ENCODE results near the gene FAM98C.
"Not testable (repeated sequence)": the region's sequence is repeated elsewhere in the genome, so short reads cannot be mapped to it uniquely, and the experiment has no call there.

The FAM98C gene

DNA sequence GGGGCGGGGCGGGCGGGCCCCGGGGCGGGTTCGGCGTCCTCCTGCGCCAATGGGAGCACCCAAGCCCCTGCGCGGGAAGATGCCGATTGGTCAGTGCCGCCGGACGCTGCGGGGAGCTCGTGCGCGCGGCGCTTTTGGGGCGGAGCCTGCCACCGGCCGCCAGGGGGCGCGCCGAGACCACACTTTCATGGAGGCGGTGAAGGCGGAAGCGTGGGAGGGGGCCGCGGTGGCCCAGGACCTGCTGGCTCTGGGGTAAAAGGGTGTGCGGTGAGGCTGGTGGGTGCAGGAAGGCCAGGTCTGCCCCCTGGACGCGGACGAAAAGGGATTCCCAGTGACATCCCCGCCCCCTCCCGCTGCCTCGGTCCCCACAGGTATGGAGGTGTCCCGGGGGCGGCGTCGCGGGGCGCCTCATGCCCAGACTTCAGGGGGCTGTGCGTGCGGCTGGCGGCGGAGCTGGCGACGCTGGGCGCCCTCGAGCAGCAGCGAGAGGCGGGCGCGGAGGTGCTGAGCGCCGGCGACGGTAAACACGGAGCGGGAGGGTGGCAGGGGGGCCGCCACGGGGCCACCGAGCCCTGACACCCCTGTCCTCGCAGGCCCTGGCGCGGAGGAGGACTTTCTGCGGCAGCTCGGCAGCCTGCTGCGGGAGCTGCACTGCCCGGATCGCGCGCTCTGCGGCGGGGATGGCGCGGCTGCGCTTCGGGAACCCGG is at the start of gene FAM98C:
Gene FAM98C (plus strand): TSS at position 127 of the 708 bp plus-strand sequence. CDS start 61 bp downstream, at position 188.
- peak; percentile 98 to 99 for DNase-seq

DNA sequence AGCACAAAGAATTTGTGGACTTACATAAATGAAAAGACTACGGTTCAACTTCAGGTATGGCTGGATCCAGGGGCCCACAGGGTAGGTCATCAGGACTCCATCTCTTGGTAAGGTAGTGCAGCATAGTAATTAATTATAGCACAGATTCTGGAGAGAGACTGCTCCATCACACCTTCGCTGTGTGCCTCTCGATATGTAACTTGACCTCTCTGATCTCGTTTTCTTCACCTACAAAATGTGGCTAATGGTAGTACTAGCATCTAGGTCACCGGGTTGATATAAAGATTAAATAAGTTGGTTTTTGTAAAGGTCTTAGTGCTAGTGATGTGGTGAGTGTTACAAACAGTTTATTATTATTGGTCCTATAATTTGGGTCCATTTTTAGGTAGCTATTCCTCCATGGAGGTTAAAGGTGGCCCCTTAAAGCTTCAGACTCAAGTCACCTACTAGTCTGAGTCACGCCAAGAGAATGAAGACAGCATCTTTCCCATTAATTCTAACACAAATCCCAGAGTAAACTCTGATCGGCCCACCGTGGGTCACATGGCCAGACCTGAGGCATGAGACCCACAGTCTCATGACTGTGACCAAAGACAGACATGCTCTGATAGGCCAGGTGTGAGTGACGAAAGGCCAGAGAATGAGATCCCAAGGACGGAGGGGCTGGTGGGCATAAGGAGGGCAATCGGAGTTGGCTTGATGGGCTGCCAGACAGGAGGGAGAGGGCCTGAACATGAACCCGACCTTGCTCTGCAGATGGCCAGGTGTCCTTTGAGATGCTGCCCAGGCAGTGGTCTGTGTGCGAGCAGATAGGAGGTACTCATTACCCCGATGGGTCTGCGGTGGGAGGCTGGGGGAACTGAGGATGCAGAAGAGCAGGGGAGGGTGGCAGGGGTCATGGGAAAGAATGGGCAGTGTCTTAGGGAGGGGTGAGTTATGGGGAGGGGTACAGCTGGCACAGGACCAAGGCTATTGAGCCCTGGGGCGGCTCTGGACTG is 46.9 kb upstream of the FAM98C start:
- DNase-seq, result no peak

DNA sequence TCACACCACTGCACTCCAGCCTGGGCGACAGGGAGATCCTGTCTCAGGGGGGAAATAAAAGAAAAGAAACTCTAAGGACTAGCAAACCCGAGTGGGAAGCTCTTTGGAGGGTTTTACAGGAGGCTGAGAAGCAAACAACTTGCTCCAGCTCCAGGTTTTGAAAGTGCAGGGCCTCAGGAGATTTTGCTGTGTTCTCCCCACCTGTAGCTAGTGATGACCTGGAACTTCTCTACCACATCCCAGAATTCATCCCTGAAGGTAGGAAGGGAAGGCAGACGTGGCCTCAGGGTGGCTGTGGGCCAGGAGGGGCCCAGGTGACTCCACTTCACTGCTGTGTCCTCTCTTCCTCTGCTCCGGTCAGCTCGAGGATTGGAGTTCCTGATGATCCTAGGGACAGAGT is 44.8 kb upstream of the FAM98C start:
- no peak for DNase-seq

DNA sequence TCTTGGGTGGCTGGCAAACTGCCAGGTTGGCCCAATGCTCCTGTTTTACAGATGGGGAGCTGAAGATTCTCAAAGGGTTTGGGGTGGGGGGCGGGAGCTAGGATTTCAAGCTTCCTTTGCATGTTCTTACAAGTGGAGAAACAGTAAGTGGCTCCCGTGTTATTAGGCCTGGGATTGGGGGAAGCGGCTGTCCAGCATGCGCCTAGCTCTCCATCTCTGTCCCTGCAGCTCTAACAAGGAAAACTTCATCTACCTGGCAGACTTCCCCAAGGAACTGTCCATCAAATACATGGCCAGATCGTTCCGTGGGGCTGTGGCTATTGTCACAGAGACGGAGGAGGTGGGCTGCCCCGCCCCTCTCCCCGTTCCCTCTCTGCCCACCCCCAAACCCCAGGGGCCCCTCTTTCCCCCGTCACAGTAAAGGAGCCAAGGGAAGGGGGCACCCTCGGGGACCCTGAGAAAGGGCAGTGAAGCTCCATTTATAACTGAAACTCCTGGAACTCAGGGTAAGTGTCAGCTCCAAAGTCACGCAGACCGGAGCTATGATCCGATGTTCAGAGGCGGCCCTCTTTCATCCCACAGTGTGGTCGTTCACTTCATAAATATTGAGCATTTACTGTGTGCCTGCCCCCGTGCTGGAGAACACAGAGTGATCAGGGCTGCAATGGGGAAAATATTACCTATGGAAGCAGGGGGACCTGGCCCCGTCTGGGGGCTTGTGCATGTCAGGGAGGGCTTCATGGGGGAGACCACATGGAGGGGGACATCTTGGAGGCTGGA is 43.5 kb upstream of the FAM98C start:
- DNase-seq, result no peak

DNA sequence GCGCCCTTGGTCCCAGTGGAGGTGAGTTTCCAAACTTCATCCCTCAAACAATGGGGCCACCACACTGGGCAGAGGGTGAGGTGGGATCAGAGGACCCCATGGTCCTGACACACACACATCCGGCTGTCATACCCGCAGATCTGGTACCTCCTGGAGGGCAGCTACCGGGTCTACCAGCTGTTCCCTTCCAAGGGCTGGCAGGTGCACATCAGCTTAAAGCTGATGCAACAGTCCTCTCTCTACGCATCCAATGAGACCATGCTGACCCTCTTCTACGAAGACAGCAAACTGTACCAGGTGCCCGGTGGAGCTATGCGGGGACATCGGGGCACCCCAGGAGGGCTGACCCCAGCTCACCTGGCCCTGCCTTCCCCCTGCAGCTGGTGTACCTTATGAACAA is 42.5 kb upstream of the FAM98C start:
- no peak for DNase-seq

DNA sequence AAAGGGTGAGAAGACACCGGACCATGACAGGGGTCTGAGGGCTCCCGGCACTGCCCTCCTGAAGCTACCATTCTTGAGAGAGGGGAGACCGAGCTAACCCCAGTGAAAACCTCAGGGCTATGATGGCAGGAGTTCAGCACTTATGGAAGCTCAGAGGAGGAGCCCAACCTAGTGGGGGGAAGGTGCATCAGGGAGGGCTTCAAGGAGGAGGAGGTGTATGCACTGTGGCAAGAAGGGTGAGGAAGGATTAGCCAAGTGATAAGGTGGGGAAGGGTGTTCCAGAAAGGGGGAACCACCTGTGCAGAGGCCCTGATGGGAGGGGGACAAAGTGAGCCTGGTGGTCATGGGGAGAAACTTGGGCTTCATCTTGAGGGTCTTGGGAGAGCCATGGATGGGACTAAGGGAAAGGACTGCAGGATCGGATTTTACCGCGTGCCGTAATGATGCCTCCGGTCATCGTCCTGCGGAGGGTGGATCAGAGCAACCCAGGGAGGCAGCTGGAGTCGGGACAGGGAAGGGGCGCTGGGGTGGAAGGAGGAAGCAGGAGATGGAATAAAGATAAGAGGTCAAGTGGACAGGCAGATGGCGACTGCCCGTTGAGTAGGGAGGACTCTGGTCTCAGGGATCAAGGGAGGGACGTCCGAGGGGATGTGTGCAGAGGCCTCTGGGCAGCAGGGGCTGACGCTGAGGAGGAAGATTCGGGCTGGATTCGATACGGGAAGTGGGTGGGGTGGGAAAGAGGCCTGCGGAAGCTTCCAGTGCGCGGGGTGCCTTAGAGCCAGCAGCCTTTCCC is 41.9 kb upstream of the FAM98C start:
- no peak for DNase-seq

DNA sequence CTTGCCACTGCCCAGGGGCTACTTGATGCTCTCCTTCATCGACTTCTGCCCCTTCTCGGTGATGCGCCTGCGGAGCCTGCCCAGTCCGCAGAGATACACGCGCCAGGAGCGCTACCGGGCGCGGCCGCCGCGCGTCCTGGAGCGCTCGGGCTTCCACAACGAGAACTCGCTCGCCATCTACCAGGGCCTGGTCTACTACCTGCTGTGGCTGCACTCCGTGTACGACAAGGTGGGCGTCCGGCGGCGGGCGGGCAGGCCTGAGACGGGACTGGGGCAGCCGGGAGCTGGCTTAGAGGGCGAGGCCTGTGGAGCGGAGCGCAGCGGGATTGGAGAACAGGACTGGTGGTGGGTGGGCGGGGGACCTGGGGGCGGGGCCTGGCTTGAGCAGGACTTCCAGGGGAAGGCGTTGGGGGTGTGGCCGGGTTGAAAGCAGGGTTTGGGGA is 41.2 kb upstream of the FAM98C start:
- peak; percentile 58 to 68 for DNase-seq

DNA sequence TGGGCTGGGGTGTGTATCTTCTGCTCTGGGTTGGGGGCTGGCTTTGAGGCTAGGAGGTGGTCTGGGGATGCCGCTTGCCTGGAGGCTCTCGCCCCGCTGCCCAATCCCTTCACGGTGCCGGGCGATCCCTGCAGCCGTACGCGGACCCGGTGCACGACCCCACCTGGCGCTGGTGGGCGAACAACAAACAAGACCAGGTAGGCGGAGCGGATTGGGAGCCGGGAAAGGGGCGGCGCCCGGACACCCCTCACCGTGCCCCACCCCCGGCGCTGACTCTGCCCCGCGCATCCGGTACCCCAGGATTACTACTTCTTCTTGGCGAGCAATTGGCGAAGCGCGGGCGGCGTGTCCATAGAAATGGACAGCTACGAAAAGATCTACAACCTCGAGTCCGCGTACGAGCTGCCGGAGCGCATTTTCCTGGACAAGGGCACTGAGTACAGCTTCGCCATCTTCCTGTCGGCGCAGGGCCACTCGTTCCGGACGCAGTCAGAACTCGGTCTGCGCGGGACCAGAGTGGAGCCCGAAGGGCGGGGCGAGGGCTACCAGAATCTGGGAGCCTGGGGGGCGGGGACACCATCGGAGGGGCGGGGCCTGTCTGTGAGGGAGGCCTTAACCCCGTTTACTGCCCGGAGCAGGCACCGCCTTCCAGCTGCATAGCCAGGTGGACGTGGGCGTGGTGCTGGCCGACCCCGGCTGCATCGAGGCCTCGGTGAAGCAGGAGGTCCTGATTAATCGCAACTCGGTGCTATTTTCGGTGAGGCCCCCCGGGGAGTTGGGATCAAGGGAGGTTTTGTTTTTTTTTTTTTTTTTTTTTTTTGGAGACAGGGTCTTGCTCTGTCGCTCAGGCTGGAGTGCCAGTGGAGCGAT is 40.6 kb upstream of the FAM98C start:
- DNase-seq, result peak; percentile 72 to 80

DNA sequence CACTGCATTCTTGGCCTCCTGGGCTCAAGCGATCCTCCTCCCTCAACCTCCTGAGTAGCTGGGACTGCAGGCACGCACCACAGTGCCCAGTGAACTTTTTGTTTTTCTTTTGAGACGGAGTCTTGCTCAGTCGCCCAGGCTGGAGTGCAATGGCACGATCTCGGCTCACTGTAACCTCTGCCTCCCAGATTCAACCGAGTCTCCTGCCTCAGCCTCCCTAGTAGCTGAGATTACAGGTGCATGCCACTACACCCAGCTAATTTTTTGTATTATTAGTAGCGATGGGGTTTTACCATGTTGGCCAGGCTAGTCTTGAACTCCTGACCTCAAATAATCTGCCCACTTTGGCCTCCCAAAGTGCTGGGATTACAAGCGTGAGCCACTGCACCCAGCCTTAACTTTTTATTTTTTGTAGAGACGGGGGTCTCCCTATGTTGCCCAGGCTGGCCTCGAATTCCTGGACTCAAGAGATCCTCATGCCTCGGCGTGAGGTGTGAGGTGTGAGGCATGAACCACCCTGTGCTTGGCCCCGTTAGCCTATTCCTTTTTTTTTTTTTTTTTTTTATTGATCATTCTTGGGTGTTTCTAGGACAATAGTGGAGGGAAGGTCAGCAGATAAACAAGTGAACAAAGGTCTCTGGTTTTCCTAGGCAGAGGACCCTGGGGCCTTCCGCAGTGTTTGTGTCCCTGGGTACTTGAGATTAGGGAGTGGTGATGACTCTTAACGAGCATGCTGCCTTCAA is 39.8 kb upstream of the FAM98C start:
- not testable (repeated sequence) for DNase-seq

DNA sequence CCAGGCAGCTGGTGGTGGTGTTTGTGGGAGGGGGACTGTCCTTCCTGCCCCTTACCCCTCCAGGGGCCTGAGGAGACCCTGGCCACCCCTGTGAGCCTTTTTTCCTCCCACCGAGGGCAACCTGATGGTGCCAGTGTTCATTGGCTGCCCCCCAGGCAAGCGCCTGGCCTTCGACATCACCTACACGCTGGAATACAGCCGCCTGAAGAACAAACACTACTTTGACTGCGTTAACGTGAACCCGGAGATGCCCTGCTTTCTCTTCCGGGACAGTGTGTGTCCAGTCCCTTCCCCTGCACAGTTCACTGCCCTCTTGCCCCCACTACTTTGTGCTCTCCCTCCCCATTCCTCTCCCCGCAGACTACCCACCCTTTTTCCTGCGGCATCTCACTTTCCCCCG is 35.9 kb upstream of the FAM98C start:
- no peak for DNase-seq

DNA sequence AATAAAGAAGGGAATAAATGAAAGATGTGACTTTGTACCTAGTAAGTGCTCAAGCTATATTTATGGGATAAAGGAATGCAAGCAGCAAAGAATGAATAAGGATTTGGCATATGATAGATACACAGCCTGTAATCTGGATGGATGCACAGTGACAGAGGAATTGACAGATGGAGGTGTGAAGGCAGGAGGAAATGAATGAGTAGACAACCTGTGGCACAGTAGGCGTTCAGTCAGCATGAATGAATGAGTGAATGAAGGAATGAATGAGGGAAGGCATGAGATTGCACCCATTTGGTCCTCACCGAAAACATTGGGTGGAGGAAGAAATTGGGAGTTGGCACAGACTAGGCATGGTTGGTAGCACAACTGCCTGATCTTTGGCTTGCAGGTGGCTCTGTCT is 33.3 kb upstream of the FAM98C start:
- no peak for DNase-seq

DNA sequence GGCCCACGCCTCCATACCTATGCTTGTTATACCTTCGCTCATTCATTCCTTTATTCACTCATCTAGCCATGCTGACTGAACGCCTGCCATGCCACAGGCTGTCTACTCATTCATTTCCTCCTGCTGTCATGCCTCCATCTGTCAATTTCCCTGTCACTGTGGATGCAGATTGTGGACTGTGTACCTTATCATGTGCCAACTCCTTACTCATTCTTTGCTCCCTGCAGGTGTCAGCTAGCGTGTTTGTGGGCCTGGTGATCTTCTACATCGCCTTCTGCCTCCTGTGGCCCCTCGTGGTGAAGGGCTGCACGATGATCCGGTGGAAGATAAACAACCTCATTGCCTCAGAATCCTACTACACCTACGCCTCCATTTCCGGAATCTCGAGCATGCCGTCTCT is 32.6 kb upstream of the FAM98C start:
- DNase-seq, result no peak

DNA sequence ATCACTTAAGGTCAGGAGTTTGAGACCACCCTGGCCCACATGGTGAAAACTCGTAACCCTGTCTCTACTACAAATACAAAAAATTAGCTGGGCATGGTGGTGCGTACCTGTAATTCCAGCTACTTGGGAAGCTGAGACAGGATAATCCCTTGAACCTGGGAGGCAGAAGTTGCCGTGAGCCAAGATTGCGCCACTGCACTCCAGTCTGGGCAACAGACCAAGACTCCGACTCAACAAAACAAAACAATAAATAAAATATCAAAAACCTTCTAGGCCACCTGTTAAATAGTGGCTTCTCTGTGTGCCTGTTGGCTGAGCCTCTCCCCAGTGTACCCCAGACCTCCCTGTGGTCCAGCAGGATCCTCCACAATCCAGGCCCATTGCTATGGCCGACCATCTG is 31.8 kb upstream of the FAM98C start:
- no peak for DNase-seq

DNA sequence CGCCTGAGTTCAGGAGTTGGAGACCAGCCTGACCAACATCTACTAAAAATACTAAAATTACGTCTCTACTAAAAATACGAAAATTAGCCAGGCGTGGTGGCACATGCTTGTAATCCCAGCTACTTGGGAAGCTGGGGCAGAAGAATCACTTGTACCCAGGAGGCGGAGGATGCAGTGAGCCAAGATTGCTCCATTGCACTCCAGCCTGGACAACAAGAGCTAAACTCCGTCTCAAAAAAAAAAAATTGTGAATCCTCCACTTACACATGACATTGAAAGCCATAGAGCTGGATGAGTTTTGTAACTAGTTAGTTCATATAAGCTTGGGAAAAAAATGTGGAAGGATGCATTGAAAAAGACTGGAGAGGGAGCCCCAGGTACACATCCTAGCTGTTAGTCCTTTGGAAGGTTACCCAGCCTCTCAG is 29.0 kb upstream of the FAM98C start:
- no peak for DNase-seq

DNA sequence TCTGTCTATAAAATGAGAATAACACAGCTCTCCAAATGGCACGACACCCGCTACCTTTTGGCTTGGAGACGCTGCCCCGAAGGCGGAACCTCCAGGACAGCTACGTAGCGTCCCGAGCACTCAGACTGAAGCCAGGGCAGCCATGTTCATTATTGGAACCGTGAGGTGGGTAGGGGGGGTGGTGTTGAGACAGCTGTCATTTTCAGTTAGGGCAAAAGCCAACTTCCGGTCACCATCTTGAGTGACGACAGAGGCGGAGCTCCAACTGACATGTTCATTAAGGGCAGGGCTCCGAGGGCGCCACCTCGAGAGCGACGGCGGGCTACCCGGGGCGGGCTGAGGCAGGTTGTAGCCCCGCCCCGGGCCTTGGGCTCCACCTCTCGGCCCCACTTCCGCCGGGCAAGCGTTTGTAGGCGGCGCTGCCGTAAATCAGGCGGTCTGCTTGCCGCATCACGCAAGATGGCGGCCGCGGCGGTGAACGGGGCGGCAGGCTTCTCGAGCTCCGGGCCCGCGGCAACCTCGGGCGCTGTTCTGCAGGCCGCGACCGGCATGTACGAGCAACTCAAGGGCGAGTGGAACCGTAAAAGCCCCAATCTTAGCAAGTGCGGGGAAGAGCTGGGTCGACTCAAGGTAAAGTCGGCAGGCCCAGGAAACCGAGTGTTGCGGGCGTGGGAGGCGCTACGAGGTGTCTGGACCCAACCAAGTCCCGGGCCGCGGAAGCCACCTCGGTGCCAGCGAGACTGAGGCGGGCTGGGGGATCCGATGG is 28.4 kb upstream of the FAM98C start, which contains the start of gene PSMD8:
Gene PSMD8 (plus strand): TSS at position 240 of the 766 bp plus-strand sequence. CDS start 31 bp downstream, at position 271.
- peak; percentile 100 for DNase-seq

DNA sequence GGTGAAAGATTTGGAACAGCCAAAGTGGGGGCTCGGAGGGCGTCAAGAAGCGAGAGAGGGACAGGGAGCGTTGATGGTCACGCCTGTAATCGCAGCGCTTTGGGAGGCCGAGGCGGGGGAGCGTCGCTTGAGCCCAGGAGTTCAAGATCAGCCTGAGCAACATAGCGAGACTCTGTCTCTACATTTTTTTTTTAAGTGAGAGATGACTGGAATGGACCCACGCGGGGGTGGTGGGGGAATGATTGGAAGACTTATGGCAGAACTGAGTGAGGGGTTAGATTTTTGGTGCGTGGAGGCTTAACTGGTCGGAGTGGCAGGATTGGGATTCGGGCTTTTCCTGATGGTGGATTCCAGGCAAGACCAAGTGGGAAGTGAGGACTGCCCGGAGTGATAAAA is 27.8 kb upstream of the FAM98C start:
- no peak for DNase-seq

DNA sequence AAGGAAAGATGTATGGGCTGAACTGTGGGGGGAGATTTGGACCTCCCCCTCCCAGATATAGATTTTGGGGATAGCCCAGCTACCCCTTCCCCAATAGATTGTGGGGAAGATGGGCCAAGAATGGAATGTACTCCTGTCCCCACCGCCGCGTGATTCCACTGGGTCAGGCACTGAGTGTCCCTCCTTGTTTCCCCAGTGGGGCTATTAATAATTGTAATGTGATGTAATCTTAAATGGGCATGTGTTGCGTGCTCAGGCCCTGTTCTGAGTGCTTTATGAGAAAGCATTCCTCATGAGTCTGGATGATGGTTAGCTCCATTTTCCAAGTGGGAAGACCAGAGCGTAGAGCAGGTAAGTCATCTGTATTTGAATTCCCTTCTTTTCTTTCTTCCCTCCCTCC is 27.1 kb upstream of the FAM98C start:
- no peak for DNase-seq

DNA sequence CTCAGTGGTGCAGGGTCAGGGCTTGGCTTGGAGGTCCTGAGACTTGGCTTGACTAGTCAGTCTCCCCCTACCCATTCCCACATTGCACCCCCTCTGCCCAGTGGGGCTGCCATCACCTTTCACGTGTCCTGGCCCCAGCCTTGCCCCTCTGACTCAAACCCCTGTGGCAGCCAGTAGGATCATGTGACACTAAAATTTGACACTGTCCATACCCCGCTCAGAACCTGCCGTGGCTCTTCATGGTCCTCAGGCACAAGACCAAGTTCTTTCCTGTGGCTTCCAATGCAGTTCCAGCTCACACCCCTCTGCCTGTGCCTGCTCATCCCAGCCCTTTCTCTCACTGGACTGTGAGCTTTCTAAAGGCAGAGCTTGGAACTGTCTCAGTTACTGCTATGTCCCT is 26.3 kb upstream of the FAM98C start:
- no peak for DNase-seq

DNA sequence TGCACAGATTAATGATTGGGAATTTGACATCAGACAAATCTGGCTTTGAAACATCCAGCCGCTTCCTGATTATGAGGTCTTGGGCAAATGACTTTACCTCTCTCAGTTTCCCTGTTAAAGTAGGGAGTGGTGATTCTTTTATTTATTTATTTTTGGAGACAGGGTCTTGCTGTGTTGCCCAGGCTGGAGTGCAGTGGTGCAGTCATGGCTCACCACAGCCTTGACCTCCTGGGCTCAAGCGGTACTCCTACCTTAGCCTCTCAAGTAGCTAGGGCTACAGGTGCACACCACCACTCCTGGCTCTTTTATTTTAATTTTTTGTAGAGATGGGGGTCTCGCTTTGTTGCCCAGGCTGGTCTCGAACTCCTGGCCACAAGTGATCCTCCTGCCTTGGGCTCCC is 25.8 kb upstream of the FAM98C start:
- DNase-seq, result no peak

DNA sequence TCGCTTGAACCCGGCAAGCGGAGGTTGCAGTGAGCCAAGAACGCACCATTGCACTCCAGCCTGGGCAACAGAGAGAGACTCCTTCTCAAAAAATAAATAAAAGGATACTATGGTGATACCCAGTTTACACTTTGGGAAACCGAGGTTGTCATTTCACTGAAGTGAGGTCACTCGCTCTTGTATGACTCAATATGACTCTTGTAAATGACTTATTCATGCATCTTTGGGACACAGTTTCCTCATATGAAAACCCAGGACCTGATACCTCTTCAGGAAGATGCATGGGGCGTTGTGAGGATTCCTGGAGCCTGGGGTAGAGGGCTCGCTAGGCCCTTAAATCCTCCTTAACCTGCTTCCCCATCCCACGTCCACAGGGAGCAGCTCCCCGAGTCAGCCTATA is 24.0 kb upstream of the FAM98C start:
- no peak for DNase-seq

Measured in CD4-positive, alpha-beta T cell treated with Interleukin-4 for 1 hour (primary cell).